ENCODE data around the gene ECHS1.

The ECHS1 gene

GRCh38 chr10:133375357-133376115 is 2.4 kb upstream of the ECHS1 start (continued):
- TF ChIP-seq ZNF24 (tag by site-specific recombination; IDR thresholded peaks at IDR 0.05) (peak; percentile 73), MZF1 (tag by site-specific recombination; IDR thresholded peaks at IDR 0.05; ENCODE audit: borderline replicate concordance) (0 out of 2 replicates have a peak, but pooled peaks have one; percentile 45), ZNF560 (tag by site-specific recombination; IDR thresholded peaks at IDR 0.05; ENCODE audit: borderline replicate concordance) (no peak), ZIC2 (tag by site-specific recombination; IDR thresholded peaks at IDR 0.05) (peak; percentile 100), KLF10 (tag by site-specific recombination; IDR thresholded peaks at IDR 0.05) (0 out of 2 replicates have a peak, but pooled peaks have one; percentile 48), ZNF629 (tag by site-specific recombination; IDR thresholded peaks at IDR 0.05) (peak; percentile 95), ZNF423 (tag by site-specific recombination; IDR thresholded peaks at IDR 0.05) (peak; percentile 91), OVOL3 (tag by site-specific recombination; IDR thresholded peaks at IDR 0.05) (no peak), ZFHX2 (tag by site-specific recombination; conservative IDR thresholded peaks at IDR 0.05) (peak; percentile 41), ZNF449 (tag by site-specific recombination; IDR thresholded peaks at IDR 0.05) (peak; percentile 98), ZNF324 (tag by site-specific recombination; IDR thresholded peaks at IDR 0.05) (0 out of 2 replicates have a peak, but pooled peaks have one; percentile 35), SP7 (tag by site-specific recombination; IDR thresholded peaks at IDR 0.05) (0 out of 2 replicates have a peak, but pooled peaks have one; percentile 18), GLIS2 (tag by site-specific recombination; IDR thresholded peaks at IDR 0.05) (peak; percentile 42; the same call in 1 of the 2 replicates), PRDM4 (tag by site-specific recombination; IDR thresholded peaks at IDR 0.05) (peak; percentile 68; the same call in 1 of the 2 replicates), ZNF701 (tag by site-specific recombination; IDR thresholded peaks at IDR 0.05) (no peak), SCRT2 (tag by site-specific recombination; IDR thresholded peaks at IDR 0.05) (no peak), ATF2 (tag by site-specific recombination; IDR thresholded peaks at IDR 0.05; ENCODE audit: low read depth) (peak; percentile 56; the same call in 1 of the 2 replicates), ZNF843 (tag by site-specific recombination; IDR thresholded peaks at IDR 0.05) (peak; percentile 69), ZNF600 (tag by site-specific recombination; IDR thresholded peaks at IDR 0.05) (peak; percentile 81)
- TF ChIP-seq, protein P1, sequence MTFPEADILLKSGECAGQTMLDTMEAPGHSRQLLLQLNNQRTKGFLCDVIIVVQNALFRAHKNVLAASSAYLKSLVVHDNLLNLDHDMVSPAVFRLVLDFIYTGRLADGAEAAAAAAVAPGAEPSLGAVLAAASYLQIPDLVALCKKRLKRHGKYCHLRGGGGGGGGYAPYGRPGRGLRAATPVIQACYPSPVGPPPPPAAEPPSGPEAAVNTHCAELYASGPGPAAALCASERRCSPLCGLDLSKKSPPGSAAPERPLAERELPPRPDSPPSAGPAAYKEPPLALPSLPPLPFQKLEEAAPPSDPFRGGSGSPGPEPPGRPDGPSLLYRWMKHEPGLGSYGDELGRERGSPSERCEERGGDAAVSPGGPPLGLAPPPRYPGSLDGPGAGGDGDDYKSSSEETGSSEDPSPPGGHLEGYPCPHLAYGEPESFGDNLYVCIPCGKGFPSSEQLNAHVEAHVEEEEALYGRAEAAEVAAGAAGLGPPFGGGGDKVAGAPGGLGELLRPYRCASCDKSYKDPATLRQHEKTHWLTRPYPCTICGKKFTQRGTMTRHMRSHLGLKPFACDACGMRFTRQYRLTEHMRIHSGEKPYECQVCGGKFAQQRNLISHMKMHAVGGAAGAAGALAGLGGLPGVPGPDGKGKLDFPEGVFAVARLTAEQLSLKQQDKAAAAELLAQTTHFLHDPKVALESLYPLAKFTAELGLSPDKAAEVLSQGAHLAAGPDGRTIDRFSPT (tag by site-specific recombination; IDR thresholded peaks at IDR 0.05), result peak; percentile 75
- TF ChIP-seq, protein P2, sequence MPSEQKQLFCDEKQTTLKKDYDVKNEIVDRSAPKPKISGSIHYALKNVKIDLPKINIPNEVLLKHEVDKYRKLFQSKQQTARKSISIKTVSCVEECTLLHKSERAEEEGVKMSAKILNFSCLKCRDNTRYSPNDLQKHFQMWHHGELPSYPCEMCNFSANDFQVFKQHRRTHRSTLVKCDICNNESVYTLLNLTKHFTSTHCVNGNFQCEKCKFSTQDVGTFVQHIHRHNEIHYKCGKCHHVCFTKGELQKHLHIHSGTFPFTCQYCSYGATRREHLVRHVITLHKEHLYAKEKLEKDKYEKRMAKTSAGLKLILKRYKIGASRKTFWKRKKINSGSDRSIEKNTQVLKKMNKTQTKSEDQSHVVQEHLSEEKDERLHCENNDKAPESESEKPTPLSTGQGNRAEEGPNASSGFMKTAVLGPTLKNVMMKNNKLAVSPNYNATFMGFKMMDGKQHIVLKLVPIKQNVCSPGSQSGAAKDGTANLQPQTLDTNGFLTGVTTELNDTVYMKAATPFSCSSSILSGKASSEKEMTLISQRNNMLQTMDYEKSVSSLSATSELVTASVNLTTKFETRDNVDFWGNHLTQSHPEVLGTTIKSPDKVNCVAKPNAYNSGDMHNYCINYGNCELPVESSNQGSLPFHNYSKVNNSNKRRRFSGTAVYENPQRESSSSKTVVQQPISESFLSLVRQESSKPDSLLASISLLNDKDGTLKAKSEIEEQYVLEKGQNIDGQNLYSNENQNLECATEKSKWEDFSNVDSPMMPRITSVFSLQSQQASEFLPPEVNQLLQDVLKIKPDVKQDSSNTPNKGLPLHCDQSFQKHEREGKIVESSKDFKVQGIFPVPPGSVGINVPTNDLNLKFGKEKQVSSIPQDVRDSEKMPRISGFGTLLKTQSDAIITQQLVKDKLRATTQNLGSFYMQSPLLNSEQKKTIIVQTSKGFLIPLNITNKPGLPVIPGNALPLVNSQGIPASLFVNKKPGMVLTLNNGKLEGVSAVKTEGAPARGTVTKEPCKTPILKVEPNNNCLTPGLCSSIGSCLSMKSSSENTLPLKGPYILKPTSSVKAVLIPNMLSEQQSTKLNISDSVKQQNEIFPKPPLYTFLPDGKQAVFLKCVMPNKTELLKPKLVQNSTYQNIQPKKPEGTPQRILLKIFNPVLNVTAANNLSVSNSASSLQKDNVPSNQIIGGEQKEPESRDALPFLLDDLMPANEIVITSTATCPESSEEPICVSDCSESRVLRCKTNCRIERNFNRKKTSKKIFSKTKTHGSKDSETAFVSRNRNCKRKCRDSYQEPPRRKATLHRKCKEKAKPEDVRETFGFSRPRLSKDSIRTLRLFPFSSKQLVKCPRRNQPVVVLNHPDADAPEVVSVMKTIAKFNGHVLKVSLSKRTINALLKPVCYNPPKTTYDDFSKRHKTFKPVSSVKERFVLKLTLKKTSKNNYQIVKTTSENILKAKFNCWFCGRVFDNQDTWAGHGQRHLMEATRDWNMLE (tag by site-specific recombination; conservative IDR thresholded peaks at IDR 0.05; ENCODE audit: low read depth), result no peak
- TF ChIP-seq, protein P3, sequence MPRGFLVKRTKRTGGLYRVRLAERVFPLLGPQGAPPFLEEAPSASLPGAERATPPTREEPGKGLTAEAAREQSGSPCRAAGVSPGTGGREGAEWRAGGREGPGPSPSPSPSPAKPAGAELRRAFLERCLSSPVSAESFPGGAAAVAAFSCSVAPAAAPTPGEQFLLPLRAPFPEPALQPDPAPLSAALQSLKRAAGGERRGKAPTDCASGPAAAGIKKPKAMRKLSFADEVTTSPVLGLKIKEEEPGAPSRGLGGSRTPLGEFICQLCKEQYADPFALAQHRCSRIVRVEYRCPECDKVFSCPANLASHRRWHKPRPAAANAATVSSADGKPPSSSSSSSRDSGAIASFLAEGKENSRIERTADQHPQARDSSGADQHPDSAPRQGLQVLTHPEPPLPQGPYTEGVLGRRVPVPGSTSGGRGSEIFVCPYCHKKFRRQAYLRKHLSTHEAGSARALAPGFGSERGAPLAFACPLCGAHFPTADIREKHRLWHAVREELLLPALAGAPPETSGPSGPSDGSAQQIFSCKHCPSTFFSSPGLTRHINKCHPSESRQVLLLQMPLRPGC (tag by site-specific recombination; IDR thresholded peaks at IDR 0.05), result 0 out of 2 replicates have a peak, but pooled peaks have one; percentile 36
